Activated naive CD4-positive, alpha-beta T cell treated with anti-CD3 and anti-CD28 coated beads for 36 hours (primary cell): ENCODE measurements around the gene ADM2. TPM values are rescaled to one million over a fixed set of nuclear protein-coding genes. Genes with fewer than 3 reads are reported as not detected.

Experiments
- CTCF ChIA-PET: fragments of 350-600 bp; sonication (Branson Sonifier 250); formaldehyde crosslinking; loops from one replicate; lab custom pipeline; 2021; ENCODE audit warnings: antibody characterized with exemption; lab: Charles Lee
- DNase-seq: peaks from one replicate; pipeline ENCODE4 v3.0.0-alpha.2; 2020
- H3K27ac Mint-ChIP-seq: one replicate; pipeline ENCODE4 v1.8.0; 2021; ENCODE audit warnings: mild to moderate bottlenecking, mixed read lengths
- H3K27me3 Mint-ChIP-seq: one replicate; pipeline ENCODE4 v1.8.0; 2021; ENCODE audit warnings: low read depth, mixed read lengths
- H3K36me3 Mint-ChIP-seq: one replicate; pipeline ENCODE4 v1.8.0; 2021; ENCODE audit warnings: low read depth, mixed read lengths
- H3K4me1 Mint-ChIP-seq: one replicate; pipeline ENCODE4 v1.8.0; 2021; ENCODE audit warnings: low read depth, mixed read lengths
- H3K4me3 Mint-ChIP-seq: one replicate; pipeline ENCODE4 v1.8.0; 2021; ENCODE audit warnings: mild to moderate bottlenecking, moderate library complexity, mixed read lengths
- H3K9me3 Mint-ChIP-seq: one replicate; pipeline ENCODE4 v1.8.0; 2021; ENCODE audit warnings: mixed read lengths
- intact Hi-C: fragments of 100-400 bp; cut with micrococcal nuclease; formaldehyde crosslinking; loops from one replicate; pipeline ENCODE4 v1.15.1; 2023
- total RNA-seq, 2 experiments: library from RNA; stranded (reverse); gene quantifications; one replicate each; pipeline ENCODE4 v1.2.3, GENCODE V29; 2021

ADM2 gene
- total RNA-seq, 2 experiments from 2014 or later: 7.5 to 8.3 TPM

- intact Hi-C loops: no loop called here
- peaks cover 8% of the 10 kb centered on the region for H3K27me3 Mint-ChIP-seq
- no peak overlapping the region for H3K27ac Mint-ChIP-seq
- no peaks in the 10 kb centered on the region for H3K36me3 Mint-ChIP-seq
- no peak for DNase-seq
- H3K4me1 Mint-ChIP-seq: peaks cover 6% of the 10 kb centered on the region
- H3K4me3 Mint-ChIP-seq: no peak overlapping the region
- no peaks in the 10 kb centered on the region for H3K9me3 Mint-ChIP-seq
- CTCF ChIA-PET: interaction anchor here (0.6 to 1.0 kb wide), 5 partner anchors 11 to 156 kb away, joined by 3 to 4 read pairs (median 3); no protein-coding TSS in a partner anchor
These were observed 2.9 kb downstream of the ADM2 start for GRCh38 chr22:50483977-50484853.

GRCh38 chr22:50485221-50486131 is 4.1 kb downstream of the ADM2 start:
- intact Hi-C loops: no loop called here
- H3K9me3 Mint-ChIP-seq: no peaks in the 10 kb centered on the region
- no peaks in the 10 kb centered on the region for H3K27me3 Mint-ChIP-seq
- H3K36me3 Mint-ChIP-seq: no peaks in the 10 kb centered on the region
- peak overlapping the region; percentile 30 for H3K27ac Mint-ChIP-seq
- H3K4me3 Mint-ChIP-seq: no peak overlapping the region
- H3K4me1 Mint-ChIP-seq: peaks cover 4% of the 10 kb centered on the region
- DNase-seq: no peak
- CTCF ChIA-PET: interaction anchor here (0.7 to 1.3 kb wide), 4 partner anchors 12 to 156 kb away, joined by 3 to 4 read pairs (median 4); no protein-coding TSS in a partner anchor

GRCh38 chr22:50486561-50487289 is 5.4 kb downstream of the ADM2 start, which contains the start of gene MIOX:
TSS of gene MIOX (plus strand) at chr22:50486859. CDS start at chr22:50486898, 39 bp downstream.
- Mint-ChIP-seq H3K27ac (no peak within 1 kb of the TSS), H3K27me3 (no peaks in the 10 kb centered on the region), H3K36me3 (no peaks in the 10 kb centered on the region), H3K9me3 (no peaks in the 10 kb centered on the region), H3K4me3 (no peak within 1 kb of the TSS), H3K4me1 (peaks cover 11% of the 10 kb centered on the region)
- intact Hi-C loops: no loop called here
- no peak for DNase-seq
- CTCF ChIA-PET: interaction anchor here (1.3 kb wide), 1 partner anchor 11 kb away, joined by 4 read pairs; no protein-coding TSS in a partner anchor

GRCh38 chr22:50487290-50488005 is 6.1 kb downstream of the ADM2 start:
- Mint-ChIP-seq H3K27me3 (no peaks in the 10 kb centered on the region), H3K4me1 (peaks cover 11% of the 10 kb centered on the region), H3K9me3 (no peaks in the 10 kb centered on the region), H3K36me3 (no peaks in the 10 kb centered on the region), H3K4me3 (no peak overlapping the region), H3K27ac (no peak overlapping the region)
- CTCF ChIA-PET: no interaction called here
- intact Hi-C loops: no loop called here
- DNase-seq: no peak

- CTCF ChIA-PET: no interaction called here
- H3K27me3 Mint-ChIP-seq: no peaks in the 10 kb centered on the region
- no peaks in the 10 kb centered on the region for H3K9me3 Mint-ChIP-seq
- no peak overlapping the region for H3K27ac Mint-ChIP-seq
- no peaks in the 10 kb centered on the region for H3K36me3 Mint-ChIP-seq
- intact Hi-C loops: no loop called here
- peaks cover 11% of the 10 kb centered on the region for H3K4me1 Mint-ChIP-seq
- no peak overlapping the region for H3K4me3 Mint-ChIP-seq
- DNase-seq: no peak
These were observed 6.8 kb downstream of the ADM2 start for GRCh38 chr22:50488006-50488677.

GRCh38 chr22:50488886-50489285 is 7.5 kb downstream of the ADM2 start:
- DNase-seq: no peak
- Mint-ChIP-seq H3K4me1 (peaks cover 11% of the 10 kb centered on the region), H3K9me3 (no peaks in the 10 kb centered on the region), H3K27me3 (no peaks in the 10 kb centered on the region), H3K27ac (no peak overlapping the region), H3K4me3 (no peak overlapping the region), H3K36me3 (no peaks in the 10 kb centered on the region)
- CTCF ChIA-PET: no interaction called here
- intact Hi-C loops: no loop called here

- no peaks in the 10 kb centered on the region for H3K27me3 Mint-ChIP-seq
- H3K9me3 Mint-ChIP-seq: no peaks in the 10 kb centered on the region
- no peak overlapping the region for H3K4me3 Mint-ChIP-seq
- H3K36me3 Mint-ChIP-seq: no peaks in the 10 kb centered on the region
- peaks cover 11% of the 10 kb centered on the region for H3K4me1 Mint-ChIP-seq
- intact Hi-C loops: no loop called here
- no peak overlapping the region for H3K27ac Mint-ChIP-seq
- CTCF ChIA-PET: no interaction called here
- no peak for DNase-seq
These were observed 8.3 kb downstream of the ADM2 start for GRCh38 chr22:50489363-50490243.

- peaks cover 9% of the 10 kb centered on the region for H3K4me1 Mint-ChIP-seq
- intact Hi-C loops: no loop called here
- no peaks in the 10 kb centered on the region for H3K9me3 Mint-ChIP-seq
- H3K4me3 Mint-ChIP-seq: peak overlapping the region; percentile 39
- no peak overlapping the region for H3K27ac Mint-ChIP-seq
- no peaks in the 10 kb centered on the region for H3K36me3 Mint-ChIP-seq
- no peak for DNase-seq
- H3K27me3 Mint-ChIP-seq: no peaks in the 10 kb centered on the region
- CTCF ChIA-PET: no interaction called here
These were observed 9.4 kb downstream of the ADM2 start for GRCh38 chr22:50490531-50491308.

GRCh38 chr22:50497093-50497492 is 15.8 kb downstream of the ADM2 start:
- DNase-seq: no peak
- CTCF ChIA-PET: interaction anchor here (0.6 to 2.9 kb wide), 16 partner anchors 11 to 245 kb away, joined by 3 to 16 read pairs (median 4); partner anchors contain the start of genes CHKB, LMF2, NCAPH2 and SCO2
- Mint-ChIP-seq H3K36me3 (no peaks in the 10 kb centered on the region), H3K9me3 (no peaks in the 10 kb centered on the region), H3K27me3 (no peaks in the 10 kb centered on the region), H3K4me1 (no peaks in the 10 kb centered on the region), H3K4me3 (no peak overlapping the region), H3K27ac (no peak overlapping the region)
- intact Hi-C loops: loop anchor here (5.0 kb wide), 2 partner anchors 40 to 245 kb away; partner anchors contain the start of gene HDAC10
